Measurements from ENCODE around the gene BMF. TPM values are rescaled to one million over a fixed set of nuclear protein-coding genes. Genes with fewer than 3 reads are reported as not detected.
A peak's percentile ranks its signal among the peaks of the same experiment; 100 is the strongest.

The BMF gene
- total and polyA plus RNA-seq, 4 donors = 8.8 to 42.5 (median 11.1) TPM

GRCh38 chr15:40087991-40088928 lies 20.4 kb downstream of the BMF start:
- WGBS, 2 donors = 73 to 76% methylated on average over 9 of the region's 9 CpGs
- H3K9ac ChIP-seq (ENCODE audit: insufficient read depth in 1 of 2, low read length in 2 of 2) = no peak overlapping the region
- H3K27me3 ChIP-seq (ENCODE audit: control insufficient read depth in 3 of 3, insufficient read depth in 3 of 3, low read length in 2 of 3) = no peaks in the 10 kb centered on the region
- TF ChIP-seq CTCF (IDR thresholded peaks at IDR 0.05; ENCODE audit: control extremely low read depth, extremely low read depth) = no peak
- peaks cover 0 to 14% (median 10%) of the 10 kb centered on the region in 4 donors for H3K36me3 ChIP-seq (ENCODE audit: control insufficient read depth in 4 of 4, insufficient read depth in 4 of 4, low read length in 4 of 4)
- peaks cover 19 to 68% (median 41%) of the 10 kb centered on the region in 5 donors for H3K4me1 ChIP-seq (ENCODE audit: control insufficient read depth in 5 of 5, insufficient read depth in 5 of 5, low read length in 5 of 5)
- H3K9me3 ChIP-seq (ENCODE audit: control insufficient read depth in 4 of 4, insufficient read depth in 3 of 4, low read length in 3 of 4) = no peaks in the 10 kb centered on the region
- no peak overlapping the region for H3K27ac ChIP-seq (ENCODE audit: low read depth in 1 of 2, low read length in 1 of 2)
- DNase-seq = peak in 1 of 3 donors; percentile 7
- no peak overlapping the region for H3K4me3 ChIP-seq
- ATAC-seq (ENCODE audit: insufficient read depth, low FRiP score) = no peak

GRCh38 chr15:40087068-40087810 lies 21.4 kb downstream of the BMF start:
- H3K9me3 ChIP-seq (ENCODE audit: control insufficient read depth in 4 of 4, insufficient read depth in 3 of 4, low read length in 3 of 4) = no peaks in the 10 kb centered on the region
- no peak overlapping the region for H3K27ac ChIP-seq (ENCODE audit: low read depth in 1 of 2, low read length in 1 of 2)
- peaks cover 0 to 14% (median 10%) of the 10 kb centered on the region in 4 donors for H3K36me3 ChIP-seq (ENCODE audit: control insufficient read depth in 4 of 4, insufficient read depth in 4 of 4, low read length in 4 of 4)
- no peaks in the 10 kb centered on the region for H3K27me3 ChIP-seq (ENCODE audit: control insufficient read depth in 3 of 3, insufficient read depth in 3 of 3, low read length in 2 of 3)
- H3K4me1 ChIP-seq (ENCODE audit: control insufficient read depth in 5 of 5, insufficient read depth in 5 of 5, low read length in 5 of 5) = peaks cover 13 to 62% (median 36%) of the 10 kb centered on the region in 5 donors
- H3K4me3 ChIP-seq = no peak overlapping the region
- TF ChIP-seq CTCF (IDR thresholded peaks at IDR 0.05; ENCODE audit: control extremely low read depth, extremely low read depth) = no peak
- 77 to 80% methylated on average over 14 of the region's 14 CpGs for WGBS, 2 donors
- DNase-seq (peak in 1 of 3 donors; percentile 22), ATAC-seq (ENCODE audit: insufficient read depth, low FRiP score) (no peak)
- no peak overlapping the region for H3K9ac ChIP-seq (ENCODE audit: insufficient read depth in 1 of 2, low read length in 2 of 2)

GRCh38 chr15:40085266-40085665 lies 23.4 kb downstream of the BMF start:
- DNase-seq = peak in 1 of 3 donors; percentile 1
- peaks cover 21 to 61% (median 29%) of the 10 kb centered on the region in 5 donors for H3K4me1 ChIP-seq (ENCODE audit: control insufficient read depth in 5 of 5, insufficient read depth in 5 of 5, low read length in 5 of 5)

More at GRCh38 chr15:40085266-40085665, 23.4 kb downstream of the BMF start:
- no peak overlapping the region for H3K4me3 ChIP-seq
- no peak overlapping the region for H3K27ac ChIP-seq (ENCODE audit: low read depth in 1 of 2, low read length in 1 of 2)
- 74 to 79% methylated on average over 10 of the region's 10 CpGs for WGBS, 2 donors
- H3K27me3 ChIP-seq (ENCODE audit: control insufficient read depth in 3 of 3, insufficient read depth in 3 of 3, low read length in 2 of 3) = no peaks in the 10 kb centered on the region
- TF ChIP-seq CTCF (IDR thresholded peaks at IDR 0.05; ENCODE audit: control extremely low read depth, extremely low read depth) = no peak
- H3K36me3 ChIP-seq (ENCODE audit: control insufficient read depth in 4 of 4, insufficient read depth in 4 of 4, low read length in 4 of 4) = peaks cover 0 to 8% (median 3%) of the 10 kb centered on the region in 4 donors
- no peak for ATAC-seq (ENCODE audit: insufficient read depth, low FRiP score)
- H3K9me3 ChIP-seq (ENCODE audit: control insufficient read depth in 4 of 4, insufficient read depth in 3 of 4, low read length in 3 of 4) = no peaks in the 10 kb centered on the region
- no peak overlapping the region for H3K9ac ChIP-seq (ENCODE audit: insufficient read depth in 1 of 2, low read length in 2 of 2)
